ENCODE measurements around the gene CACNG7.

The CACNG7 gene

GRCh38 chr19:53983457-53984289 is 74.6 kb downstream of the CACNG7 start:
- no peak for DNase-seq (ENCODE audit: low read depth)

- no peak for DNase-seq (ENCODE audit: low read depth)
These were observed 76.8 kb downstream of the CACNG7 start for GRCh38 chr19:53985863-53986262.

- no peak for DNase-seq (ENCODE audit: low read depth)
These were observed 79.9 kb downstream of the CACNG7 start for GRCh38 chr19:53988981-53989380.

GRCh38 chr19:53989600-53990533 is 80.8 kb downstream of the CACNG7 start:
- no peak for DNase-seq (ENCODE audit: low read depth)

GRCh38 chr19:53991224-53992113 is 82.4 kb downstream of the CACNG7 start, which contains the start of gene CACNG6:
CACNG6 (plus strand) TSS chr19:53991637; CDS start chr19:53992878, 1,241 bp downstream.
- no peak for DNase-seq (ENCODE audit: low read depth)

GRCh38 chr19:53992211-53992610 is 83.1 kb downstream of the CACNG7 start:
- no peak for DNase-seq (ENCODE audit: low read depth)

GRCh38 chr19:53992815-53993214 is 83.7 kb downstream of the CACNG7 start:
- DNase-seq (ENCODE audit: low read depth), result no peak

- no peak for DNase-seq (ENCODE audit: low read depth)
These were observed 84.4 kb downstream of the CACNG7 start for GRCh38 chr19:53993448-53993847.

Measured in stimulated activated CD8-positive, alpha-beta memory T cell treated with anti-CD3 and anti-CD28 coated beads, Interleukin-4, amount 100 ng/mL, for 24 hours (primary cell).